HG02870 (cell line): ENCODE measurements around the gene TGFBR3.
A peak's percentile ranks its signal among the peaks of the same experiment; 100 is the strongest.

ENCODE experiments used
- ATAC-seq: cut with Tn5 transposase; IDR thresholded peaks from one replicate; pipeline ENCODE4 v1.9.1; 2021; ENCODE audit warnings: mild to moderate bottlenecking, moderate library complexity; ENCODE audit not compliant: unreplicated experiment

TGFBR3 gene

DNA sequence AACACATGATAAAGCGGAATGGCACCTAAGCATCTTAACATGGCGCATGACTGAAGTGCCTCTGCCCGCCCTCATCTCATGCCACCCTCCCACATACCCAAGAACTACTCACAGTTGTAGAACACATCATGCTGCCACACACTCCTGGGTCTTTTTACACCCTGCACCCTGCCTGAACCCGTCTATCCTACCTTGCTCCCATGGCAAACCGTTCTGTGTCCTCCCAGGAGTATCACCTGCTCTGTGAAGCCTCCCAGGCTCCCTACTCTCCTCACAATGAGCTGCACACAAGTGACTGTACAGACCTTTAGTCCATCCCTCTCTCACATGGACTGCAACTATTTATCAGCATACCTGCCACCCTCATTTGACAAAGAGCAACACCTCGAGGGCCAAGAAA lies 144.0 kb downstream of the TGFBR3 start:
- ATAC-seq = no peak

- ATAC-seq = no peak
Observed at GRCh38 chr1:91741301-91741700, 144.7 kb downstream of the TGFBR3 start.

DNA sequence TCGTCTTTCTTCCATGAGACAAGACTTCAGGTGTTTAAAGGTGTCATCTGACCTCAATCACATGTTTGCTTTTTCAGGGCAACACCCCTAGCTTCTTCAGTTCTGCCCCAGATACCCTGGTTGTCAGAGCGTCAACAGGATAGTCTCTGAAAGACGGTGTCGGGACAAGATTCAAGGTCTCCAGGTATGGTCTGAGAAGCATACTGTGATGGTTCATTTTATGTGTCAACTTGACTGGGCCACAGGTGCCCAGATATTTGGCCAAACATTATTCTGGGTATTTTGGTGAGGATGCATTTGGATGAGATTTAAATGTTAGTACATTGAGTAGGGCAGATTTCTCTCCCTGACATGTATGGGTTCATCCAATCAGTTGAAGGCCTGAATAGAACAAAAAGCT lies 148.3 kb downstream of the TGFBR3 start:
- ATAC-seq = no peak

- ATAC-seq = no peak
Observed at GRCh38 chr1:91736715-91737615, 149.0 kb downstream of the TGFBR3 start.

DNA sequence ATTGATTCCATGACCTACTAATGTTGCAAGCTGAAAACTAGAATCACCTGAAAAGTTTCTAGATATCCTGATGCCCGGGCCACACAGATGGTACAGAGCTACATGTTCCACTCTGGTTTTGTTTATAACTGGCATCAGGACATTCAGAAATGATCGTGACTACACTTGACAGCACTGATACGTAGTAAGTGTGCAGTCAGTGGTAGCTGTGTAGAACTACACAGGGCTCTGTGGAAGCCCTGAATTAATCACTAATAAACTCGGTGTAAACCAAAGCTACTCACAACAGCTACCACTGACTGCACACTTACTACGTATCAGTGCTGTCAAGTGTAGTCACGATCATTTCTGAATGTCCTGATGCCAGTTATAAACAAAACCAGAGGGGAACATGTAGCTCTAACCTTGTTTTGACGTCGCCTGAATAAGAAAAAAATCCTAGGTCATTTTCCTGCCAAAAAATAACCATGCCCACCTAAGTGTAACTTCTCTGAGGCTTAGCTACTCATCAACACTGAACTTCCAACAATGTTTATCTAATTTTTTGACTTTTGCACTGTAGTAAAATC lies 149.7 kb downstream of the TGFBR3 start:
- ATAC-seq = no peak

- no peak for ATAC-seq
Observed at GRCh38 chr1:91735266-91735845, 150.6 kb downstream of the TGFBR3 start.

- no peak for ATAC-seq
Observed at GRCh38 chr1:91734761-91735160, 151.2 kb downstream of the TGFBR3 start.

DNA sequence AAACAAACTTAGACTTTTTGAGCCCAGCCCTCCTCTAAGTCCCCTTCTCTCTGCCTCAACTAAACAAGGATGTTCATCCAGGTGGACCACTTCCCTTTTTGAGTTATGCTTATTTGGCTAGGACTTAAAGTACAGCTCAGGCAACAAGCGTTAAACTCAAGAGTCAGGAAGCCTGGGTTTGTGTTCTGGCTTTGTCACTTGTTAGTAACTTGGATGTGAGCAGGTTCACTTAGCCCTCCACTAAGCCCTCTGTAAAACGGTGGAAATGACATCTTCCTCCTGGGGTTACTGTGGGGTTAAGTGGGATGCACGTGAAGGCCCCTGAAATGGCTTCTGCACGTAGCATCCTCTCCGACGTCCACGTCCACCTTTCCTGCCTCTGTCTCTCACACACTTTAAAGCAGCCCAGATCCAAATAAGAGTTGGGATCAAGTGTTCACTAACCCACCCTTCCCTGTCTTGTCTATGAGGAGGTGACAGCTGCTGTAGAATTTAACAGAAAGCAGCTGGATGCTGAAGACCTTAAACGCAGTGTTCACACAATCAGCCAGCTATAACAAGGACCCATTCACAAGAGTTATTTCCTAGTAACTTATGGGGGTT lies 152.7 kb downstream of the TGFBR3 start:
- ATAC-seq = no peak

DNA sequence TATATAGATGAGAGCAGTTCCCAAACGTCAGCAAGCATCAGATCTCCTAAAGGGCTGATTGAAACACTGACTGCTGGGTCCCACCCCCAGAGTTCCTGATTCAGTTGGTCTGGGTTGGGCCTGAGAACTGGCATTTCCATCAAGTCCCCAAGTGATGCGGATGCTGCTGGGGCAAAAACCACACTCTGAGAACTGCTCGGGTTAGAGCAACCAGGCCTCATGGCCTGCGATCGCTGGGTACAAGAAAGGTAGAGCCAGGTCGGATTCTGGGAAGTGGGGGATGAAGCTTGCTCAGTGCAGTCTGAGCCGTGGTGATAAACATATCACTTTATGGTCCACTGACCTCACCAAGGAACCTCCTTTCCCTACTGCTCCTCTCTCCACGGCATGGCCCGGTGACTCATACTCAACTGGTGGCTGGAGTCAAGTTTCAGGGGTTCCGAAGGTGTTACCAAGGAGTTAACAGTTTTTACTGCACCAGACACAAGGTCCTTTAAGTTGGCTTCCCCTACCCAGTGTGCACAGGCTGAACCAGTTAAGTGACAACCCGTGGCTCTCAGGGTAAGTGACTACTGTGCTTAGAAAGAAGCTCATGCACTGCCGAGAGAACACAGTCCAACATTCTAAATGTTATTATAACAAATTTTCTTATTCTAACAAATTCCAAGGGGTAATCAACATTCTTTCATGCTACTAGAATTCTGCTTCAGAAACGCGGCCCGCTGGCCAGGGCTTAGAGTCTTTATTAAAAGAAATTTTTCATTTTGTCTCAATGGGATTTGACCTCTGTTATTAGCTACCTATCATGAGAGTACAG lies 153.5 kb downstream of the TGFBR3 start:
- peak; percentile 41 for ATAC-seq

GRCh38 chr1:91731815-91732214 lies 154.1 kb downstream of the TGFBR3 start:
- no peak for ATAC-seq

DNA sequence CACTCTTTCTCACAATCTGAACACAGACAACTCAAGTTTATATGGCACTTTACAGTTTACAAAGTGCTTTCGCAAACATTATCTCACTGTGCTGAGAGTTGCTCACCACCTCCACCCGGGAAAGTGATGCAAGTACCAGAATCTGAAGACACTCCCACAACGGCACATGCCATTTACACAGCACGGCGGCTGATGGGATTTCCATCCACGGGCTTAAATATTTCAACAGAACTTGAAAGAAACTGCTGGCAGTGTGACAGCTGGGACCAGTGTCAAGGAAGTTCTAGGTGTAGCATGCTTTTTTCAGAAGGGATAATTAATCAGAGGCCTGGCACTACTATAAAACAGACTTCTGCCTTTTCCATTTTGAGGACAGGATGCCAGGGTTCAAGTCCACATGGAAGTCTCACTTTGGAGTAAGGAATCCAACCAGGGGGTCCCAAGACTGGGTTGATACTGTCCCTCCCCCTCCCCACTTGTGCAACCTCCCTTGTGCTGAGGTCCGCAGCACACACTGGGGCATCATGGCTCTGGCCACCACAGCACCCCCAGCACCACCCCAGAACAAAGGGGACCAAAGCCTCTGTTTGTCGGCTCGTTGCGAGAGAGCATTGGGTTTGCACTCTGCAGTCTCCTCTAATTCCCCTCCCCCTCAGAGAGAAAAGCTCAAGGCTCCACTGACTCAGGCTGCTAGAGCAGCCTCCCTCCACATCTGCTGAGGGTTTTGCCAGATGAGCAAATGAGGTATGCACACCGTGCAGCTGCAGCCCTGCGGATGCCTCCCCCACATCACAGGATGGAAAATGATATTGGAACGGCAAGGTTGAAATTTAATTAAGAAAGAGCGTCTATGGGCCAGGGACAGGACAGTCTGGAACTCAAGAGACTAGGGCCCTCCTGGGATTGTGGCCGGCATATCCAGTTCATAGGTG lies 154.9 kb downstream of the TGFBR3 start:
- peak; percentile 64 for ATAC-seq

- no peak for ATAC-seq
Observed at GRCh38 chr1:91729621-91730358, 156.2 kb downstream of the TGFBR3 start.

GRCh38 chr1:91727763-91728162 lies 158.2 kb downstream of the TGFBR3 start:
- no peak for ATAC-seq

GRCh38 chr1:91725989-91726721 lies 159.8 kb downstream of the TGFBR3 start:
- no peak for ATAC-seq

DNA sequence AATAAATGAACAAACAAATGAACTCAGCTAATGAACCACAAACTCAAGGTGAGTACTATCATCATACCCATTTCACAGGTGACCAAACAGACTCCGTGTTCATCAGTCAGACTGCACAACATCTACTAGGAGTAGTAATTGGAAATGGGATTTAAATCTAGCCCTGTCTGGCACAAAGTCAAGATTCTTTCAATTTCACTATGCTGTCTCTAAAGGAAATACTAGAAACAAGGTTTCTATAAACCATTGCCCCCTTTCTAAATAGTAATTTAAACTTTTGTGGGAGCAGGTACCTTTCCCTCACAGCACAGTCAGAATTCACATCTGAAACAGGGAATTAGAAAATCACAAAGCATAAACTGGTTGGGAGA lies 160.3 kb downstream of the TGFBR3 start:
- ATAC-seq = no peak

GRCh38 chr1:91724644-91725043 lies 161.3 kb downstream of the TGFBR3 start:
- ATAC-seq = no peak

- no peak for ATAC-seq
Observed at GRCh38 chr1:91724231-91724630, 161.7 kb downstream of the TGFBR3 start.

DNA sequence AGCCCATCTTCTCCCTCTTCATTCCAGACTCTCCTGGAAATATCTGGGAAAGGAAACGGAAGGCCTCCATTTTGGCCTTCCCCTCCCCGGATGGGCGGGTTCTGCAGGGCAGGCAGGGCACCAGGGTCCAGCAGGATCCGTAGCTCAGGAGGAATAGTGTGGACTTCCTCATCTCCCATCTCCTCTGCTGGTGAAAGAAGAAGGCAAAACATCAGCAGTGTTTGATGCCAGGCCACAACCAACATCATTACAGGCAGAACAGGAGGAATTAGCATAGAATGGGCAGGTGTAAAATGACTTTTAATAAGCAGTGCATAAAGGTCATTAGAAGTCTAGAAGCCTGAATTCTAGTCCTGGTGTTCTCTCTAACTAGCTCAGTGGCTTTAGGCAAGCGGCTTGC lies 165.9 kb downstream of the TGFBR3 start:
- ATAC-seq = no peak
